NCI-H446 treated with DMSO at 0.1 percent for 48 hours (cell line): Measurements from ENCODE around the gene OR3A1.
"Not testable (repeated sequence)": the region's sequence is repeated elsewhere in the genome, so short reads cannot be mapped to it uniquely, and the experiment has no call there.

Source experiments
- DNase-seq: peaks from one replicate; lab custom pipeline; 2025; lab: John Stamatoyannopoulos, UW

The OR3A1 gene

GRCh38 chr17:3298260-3298659, at the start of gene OR3A1:
Gene OR3A1, minus strand, starts transcription at chr17:3298360. Its CDS starts 5,778 bp downstream, at chr17:3292582.
- no peak for DNase-seq

- DNase-seq, result not testable (repeated sequence)
Observed at GRCh38 chr17:3342782-3343181, 44.6 kb upstream of the OR3A1 start.

GRCh38 chr17:3335876-3336275, 37.7 kb upstream of the OR3A1 start:
- no peak for DNase-seq

- no peak for DNase-seq
Observed at GRCh38 chr17:3318336-3318735, 20.2 kb upstream of the OR3A1 start.

- no peak for DNase-seq
Observed at GRCh38 chr17:3316836-3317235, 18.7 kb upstream of the OR3A1 start.

- no peak for DNase-seq
Observed at GRCh38 chr17:3308603-3309002, 10.4 kb upstream of the OR3A1 start.

- DNase-seq, result no peak
Observed at GRCh38 chr17:3295632-3296031, 2.5 kb downstream of the OR3A1 start.

GRCh38 chr17:3293548-3293947, 4.6 kb downstream of the OR3A1 start:
- DNase-seq, result not testable (repeated sequence)

- DNase-seq, result no peak
Observed at GRCh38 chr17:3282901-3283300, 15.3 kb downstream of the OR3A1 start.

- DNase-seq, result no peak
Observed at GRCh38 chr17:3276126-3276525, 22.0 kb downstream of the OR3A1 start.

GRCh38 chr17:3271072-3271848, 26.9 kb downstream of the OR3A1 start:
- DNase-seq, result no peak

- DNase-seq, result no peak
Observed at GRCh38 chr17:3260600-3260999, 37.6 kb downstream of the OR3A1 start.

- DNase-seq, result no peak
Observed at GRCh38 chr17:3260163-3260562, 38.0 kb downstream of the OR3A1 start.

GRCh38 chr17:3256575-3256974, 41.6 kb downstream of the OR3A1 start:
- DNase-seq, result no peak

GRCh38 chr17:3249013-3249412, 49.1 kb downstream of the OR3A1 start:
- DNase-seq, result not testable (repeated sequence)

GRCh38 chr17:3244841-3245240, 53.3 kb downstream of the OR3A1 start:
- DNase-seq, result not testable (repeated sequence)

- DNase-seq, result not testable (repeated sequence)
Observed at GRCh38 chr17:3241044-3241443, 57.1 kb downstream of the OR3A1 start.
